Omental fat pad (tissue), 4 donors: ENCODE measurements around the gene LIMA1. TPM values are rescaled to one million over a fixed set of nuclear protein-coding genes. Genes with fewer than 3 reads are reported as not detected.

Experiments used
- ATAC-seq: fragments of 150-250 bp; one replicate; pipeline ENCODE4 v1.9.1; 2016; ENCODE audit warnings: mild to moderate bottlenecking, moderate library complexity; ENCODE audit not compliant: low FRiP score
- DNase-seq: peaks from one replicate; pipeline ENCODE4 v3.0.0-alpha.2; 2019; ENCODE audit warnings: low spot score
- total RNA-seq, 4 donors: library from RNA; depleted of rRNA; stranded (reverse); fragments of >200 nt; gene quantifications; one replicate each; pipeline ENCODE4 v1.1.0, GENCODE V29; 2016
- TF ChIP-seq, protein P1 (sequence below), 3 donors: fragments of 450-650 bp; IDR thresholded peaks; one replicate each; pipeline ENCODE4 v1.5.1; 2016 to 2017; ENCODE audit warnings: antibody characterized with exemption in 3 of 3, mild to moderate bottlenecking in 3 of 3, moderate library complexity in 2 of 3

LIMA1 gene
- total RNA-seq, 4 donors from 2014 or later = 129 to 319 (median 176) TPM

GRCh38 chr12:50174971-50175715, 108.2 kb downstream of the LIMA1 start:
- no peak for ATAC-seq
- DNase-seq = no peak

GRCh38 chr12:50167049-50167828, 116.1 kb downstream of the LIMA1 start, which contains the start of gene CERS5:
Gene CERS5, minus strand, starts transcription at chr12:50167369. Its CDS starts 72 bp downstream, at chr12:50167297.
- TF ChIP-seq, protein P1, sequence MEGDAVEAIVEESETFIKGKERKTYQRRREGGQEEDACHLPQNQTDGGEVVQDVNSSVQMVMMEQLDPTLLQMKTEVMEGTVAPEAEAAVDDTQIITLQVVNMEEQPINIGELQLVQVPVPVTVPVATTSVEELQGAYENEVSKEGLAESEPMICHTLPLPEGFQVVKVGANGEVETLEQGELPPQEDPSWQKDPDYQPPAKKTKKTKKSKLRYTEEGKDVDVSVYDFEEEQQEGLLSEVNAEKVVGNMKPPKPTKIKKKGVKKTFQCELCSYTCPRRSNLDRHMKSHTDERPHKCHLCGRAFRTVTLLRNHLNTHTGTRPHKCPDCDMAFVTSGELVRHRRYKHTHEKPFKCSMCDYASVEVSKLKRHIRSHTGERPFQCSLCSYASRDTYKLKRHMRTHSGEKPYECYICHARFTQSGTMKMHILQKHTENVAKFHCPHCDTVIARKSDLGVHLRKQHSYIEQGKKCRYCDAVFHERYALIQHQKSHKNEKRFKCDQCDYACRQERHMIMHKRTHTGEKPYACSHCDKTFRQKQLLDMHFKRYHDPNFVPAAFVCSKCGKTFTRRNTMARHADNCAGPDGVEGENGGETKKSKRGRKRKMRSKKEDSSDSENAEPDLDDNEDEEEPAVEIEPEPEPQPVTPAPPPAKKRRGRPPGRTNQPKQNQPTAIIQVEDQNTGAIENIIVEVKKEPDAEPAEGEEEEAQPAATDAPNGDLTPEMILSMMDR (IDR thresholded peaks at IDR 0.05) = no peak
- DNase-seq (peak; percentile 90), ATAC-seq (peak; percentile 100)

More at GRCh38 chr12:50174971-50175715, 108.2 kb downstream of the LIMA1 start:
- TF ChIP-seq, protein P1 (IDR thresholded peaks at IDR 0.05) = no peak

GRCh38 chr12:50166799-50167048, 116.6 kb downstream of the LIMA1 start:
- TF ChIP-seq, protein P1 (IDR thresholded peaks at IDR 0.05) = no peak
- no peak for DNase-seq
- ATAC-seq = peak; percentile 57

DNA sequence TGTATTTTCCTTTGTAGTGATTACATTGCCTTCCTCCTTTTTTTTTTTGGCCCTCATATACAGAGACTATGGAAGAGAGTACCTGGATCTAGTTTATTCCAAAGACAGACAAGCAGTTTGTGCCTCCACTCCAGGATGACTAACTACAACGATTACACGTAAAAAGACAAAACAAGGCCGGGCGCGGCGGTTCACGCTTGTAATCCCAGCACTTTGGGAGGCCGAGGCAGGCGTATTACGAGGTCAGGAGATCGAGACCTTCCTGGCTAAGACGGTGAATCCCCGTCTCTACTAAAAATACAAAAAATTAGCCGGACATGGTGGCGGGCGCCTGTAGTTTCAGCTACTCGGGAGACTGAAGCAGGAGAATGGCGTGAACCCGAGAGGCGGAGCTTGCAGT, 118.4 kb downstream of the LIMA1 start:
- ATAC-seq (no peak), DNase-seq (no peak)
- TF ChIP-seq, protein P1 (IDR thresholded peaks at IDR 0.05) = no peak

DNA sequence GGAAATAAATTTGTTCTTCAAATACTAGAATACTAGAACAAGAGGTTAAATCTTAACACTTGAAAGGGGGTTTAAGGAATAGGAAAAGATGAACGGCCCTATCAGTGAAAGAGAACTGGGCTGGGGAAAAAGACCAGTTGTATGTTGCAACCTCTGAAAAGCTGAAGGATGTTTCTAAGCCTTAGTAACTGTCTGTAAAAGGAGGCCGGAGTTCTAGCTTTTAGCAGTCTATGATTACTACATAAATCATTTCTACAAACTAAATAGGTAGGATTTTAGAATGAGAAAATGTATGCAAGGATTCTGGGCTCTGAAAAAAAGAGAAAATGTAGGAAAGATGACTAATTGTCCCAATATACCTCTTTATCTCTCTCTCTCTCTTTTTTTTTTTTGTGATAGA, 121.1 kb downstream of the LIMA1 start:
- TF ChIP-seq, protein P1 (IDR thresholded peaks at IDR 0.05) = no peak
- no peak for DNase-seq
- no peak for ATAC-seq

DNA sequence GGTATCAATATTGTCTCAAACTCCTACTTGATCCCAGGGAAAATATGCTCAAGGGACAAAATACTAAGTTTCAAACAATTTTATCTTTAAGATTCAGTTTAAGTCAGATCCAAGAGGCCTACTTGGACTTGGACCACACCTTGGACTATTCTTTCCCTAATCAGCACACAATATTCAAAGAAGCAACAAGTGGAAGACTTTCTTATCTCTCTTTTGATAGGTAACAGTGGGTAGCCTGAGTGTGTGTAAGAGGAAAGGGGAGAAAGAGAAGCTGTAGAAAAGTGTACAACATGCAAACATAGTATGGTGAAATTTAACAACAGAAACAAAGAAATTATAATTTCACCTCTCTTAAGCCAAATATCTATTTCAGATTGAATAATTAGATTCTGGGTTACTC, 122.7 kb downstream of the LIMA1 start:
- DNase-seq = no peak
- no peak for ATAC-seq
- TF ChIP-seq, protein P1 (IDR thresholded peaks at IDR 0.05) = no peak
